Erythroblast (primary cell): Measurements from ENCODE around the gene IDNK.

Source experiments
- DNase-seq, 2 experiments: peaks; one replicate each; lab custom pipeline; 2025; lab: John Stamatoyannopoulos, UW
- GATA1 ChIP-seq: IDR thresholded peaks from 2 replicates; pipeline ENCODE4 v1.6.1; 2011; ENCODE audit warnings: low read depth, mild to moderate bottlenecking, control low read depth, low read length, moderate library complexity
- POLR2A ChIP-seq: IDR thresholded peaks from 2 replicates; pipeline ENCODE4 v1.6.1; 2011; ENCODE audit warnings: mild to moderate bottlenecking, low read length

Gene IDNK

GRCh38 chr9:83622433-83622938, 457 bp upstream of the IDNK start:
- no peak for TF ChIP-seq POLR2A
- DNase-seq = peak in 1 of 2 experiments; percentile 51

DNA sequence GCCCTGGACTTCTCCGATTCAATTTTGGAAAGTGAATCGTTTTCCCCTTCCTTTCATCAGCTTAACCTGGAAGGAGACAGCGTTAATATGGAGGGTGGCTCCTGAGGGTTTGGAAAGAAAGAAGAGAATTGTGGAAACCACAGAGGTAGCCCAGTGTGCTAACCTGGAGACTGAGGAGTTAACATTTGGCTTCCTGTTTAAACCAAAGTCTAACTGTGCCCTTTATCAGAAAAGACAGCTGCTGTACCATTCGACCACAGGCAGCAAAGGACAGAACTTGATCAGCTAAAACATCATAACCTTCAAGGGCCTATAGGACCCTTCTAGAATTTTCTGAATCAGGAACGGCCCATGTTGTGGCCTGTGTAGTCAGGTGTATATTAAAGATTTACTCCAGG, 735 bp downstream of the IDNK start:
- TF ChIP-seq GATA1 = no peak
- no peak for TF ChIP-seq POLR2A
- peak; percentile 70 to 82 for DNase-seq

DNA sequence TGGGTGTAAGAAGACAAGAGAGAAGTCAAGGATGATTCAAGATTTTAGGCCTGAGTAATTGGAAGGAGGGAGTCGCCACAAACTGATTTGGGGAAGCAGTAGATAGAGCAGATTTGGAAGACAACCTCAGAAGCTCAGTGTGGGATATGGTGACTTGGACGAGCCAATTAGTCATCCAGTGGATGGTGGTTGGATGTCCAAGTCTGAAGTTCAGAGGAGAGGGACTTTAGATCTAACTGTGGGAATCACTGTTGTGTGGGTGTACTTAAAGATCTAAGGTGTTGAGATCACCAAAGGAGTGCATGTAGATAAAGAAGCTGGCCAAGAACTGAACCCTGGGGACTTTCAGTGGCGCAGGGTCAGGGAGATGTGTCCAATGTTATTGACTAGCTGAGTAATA, 2.2 kb downstream of the IDNK start:
- TF ChIP-seq POLR2A (no peak), GATA1 (no peak)
- DNase-seq = peak in 1 of 2 experiments; percentile 9

DNA sequence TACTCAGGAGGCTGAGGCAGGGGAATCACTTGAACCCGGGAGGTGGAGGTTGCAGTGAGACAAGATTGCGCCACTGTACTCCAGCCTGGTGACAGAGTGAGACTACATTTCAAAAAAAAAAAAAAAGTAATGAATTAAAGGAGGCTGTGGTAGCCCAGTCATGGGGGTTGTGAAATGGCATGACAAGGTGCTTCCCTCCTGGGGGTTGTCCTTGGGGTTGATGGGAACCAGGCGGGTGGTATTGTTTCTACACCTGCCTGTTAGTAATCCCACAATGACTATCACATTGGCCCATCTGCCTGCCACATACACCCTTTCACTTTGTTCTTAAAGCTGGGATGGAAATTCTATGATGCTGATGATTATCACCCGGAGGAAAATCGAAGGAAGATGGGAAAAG, 5.6 kb downstream of the IDNK start:
- DNase-seq = peak; percentile 3 to 5
- no peak for TF ChIP-seq POLR2A
- no peak for TF ChIP-seq GATA1

DNA sequence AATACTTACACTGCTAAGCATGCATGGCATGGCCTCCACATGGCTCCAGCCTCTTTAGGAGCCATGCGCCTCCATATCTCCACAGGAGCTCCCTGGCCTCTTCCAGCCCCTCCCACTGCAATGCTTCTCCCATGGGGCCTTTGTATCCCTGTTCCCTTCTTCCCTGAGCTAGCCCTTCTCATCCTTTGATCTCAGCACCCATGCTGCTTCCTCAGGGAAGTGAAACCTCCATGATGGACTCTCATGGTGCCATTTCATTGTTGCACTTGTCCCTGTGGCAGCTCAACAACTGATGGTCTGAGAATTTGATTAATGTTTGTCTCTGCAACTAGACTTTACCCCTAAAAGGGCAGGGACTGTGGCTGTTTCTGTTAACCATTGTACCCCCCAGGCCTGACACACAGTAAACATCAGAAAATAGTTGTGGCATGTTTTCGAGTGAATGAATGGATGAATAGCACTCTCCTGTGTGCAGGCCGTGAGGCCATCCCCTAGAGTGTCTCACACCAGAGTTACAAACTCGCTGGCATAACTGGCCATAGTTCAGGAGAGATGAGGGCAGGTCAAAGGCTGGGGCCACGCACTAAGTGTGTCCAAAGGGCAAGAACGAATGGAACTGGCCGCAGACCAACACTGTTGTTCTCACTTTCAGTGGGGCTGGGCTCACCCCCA, 6.6 kb downstream of the IDNK start:
- no peak for TF ChIP-seq POLR2A
- no peak for TF ChIP-seq GATA1
- DNase-seq = no peak

- DNase-seq = peak; percentile 51 to 83
- no peak for TF ChIP-seq GATA1
- no peak for TF ChIP-seq POLR2A
These were observed 8.1 kb downstream of the IDNK start for GRCh38 chr9:83630938-83631457.

DNA sequence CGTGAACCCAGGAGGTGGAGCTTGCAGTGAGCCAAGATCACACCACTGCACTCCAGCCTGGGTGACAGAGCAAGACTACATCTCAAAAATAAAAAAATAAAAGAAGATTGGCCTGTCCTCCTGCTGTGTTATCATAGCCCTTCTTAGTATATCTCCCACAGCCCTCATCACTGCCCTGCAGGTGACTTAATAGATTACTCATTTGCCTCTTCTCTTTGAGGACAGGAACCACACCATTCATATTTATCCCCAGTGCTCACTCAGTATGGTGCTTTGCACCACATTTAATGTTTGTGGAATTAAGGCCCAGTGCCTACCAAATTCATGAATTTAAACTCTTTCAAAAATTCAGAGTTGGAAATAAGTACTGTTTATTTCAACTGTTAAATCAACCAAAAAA, 10.3 kb downstream of the IDNK start:
- peak; percentile 36 to 79 for DNase-seq
- TF ChIP-seq POLR2A (no peak), GATA1 (no peak)

GRCh38 chr9:83633676-83634075, 10.7 kb downstream of the IDNK start:
- TF ChIP-seq GATA1 (no peak), POLR2A (no peak)
- no peak for DNase-seq

- TF ChIP-seq POLR2A (no peak), GATA1 (no peak)
- DNase-seq = no peak
These were observed 13.9 kb downstream of the IDNK start for GRCh38 chr9:83636813-83637212.

GRCh38 chr9:83637389-83637788, 14.4 kb downstream of the IDNK start:
- DNase-seq = no peak
- no peak for TF ChIP-seq POLR2A
- no peak for TF ChIP-seq GATA1

GRCh38 chr9:83639266-83639665, 16.3 kb downstream of the IDNK start:
- TF ChIP-seq POLR2A (no peak), GATA1 (no peak)

DNA sequence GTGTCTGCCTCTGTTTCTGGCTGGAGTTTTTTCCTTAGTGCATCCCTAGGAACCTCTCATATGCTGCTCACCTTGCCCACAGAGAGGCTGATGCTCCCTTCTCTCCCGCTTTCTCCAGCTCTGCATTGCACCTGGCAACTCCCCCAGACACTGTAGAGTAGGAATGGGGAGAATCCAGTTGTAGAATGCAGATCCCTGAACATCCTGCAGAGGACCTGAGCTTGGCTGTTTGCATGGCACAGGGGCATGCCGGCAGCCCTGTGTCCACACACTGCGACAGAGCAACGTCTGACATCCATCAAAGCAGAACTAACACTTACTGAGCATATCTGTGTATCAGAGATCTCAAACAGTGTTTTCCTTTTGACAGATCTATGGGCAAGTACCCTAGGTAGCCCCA, 19.9 kb downstream of the IDNK start:
- DNase-seq = no peak
- no peak for TF ChIP-seq POLR2A
- no peak for TF ChIP-seq GATA1

More at GRCh38 chr9:83639266-83639665, 16.3 kb downstream of the IDNK start:
- DNase-seq = no peak

DNA sequence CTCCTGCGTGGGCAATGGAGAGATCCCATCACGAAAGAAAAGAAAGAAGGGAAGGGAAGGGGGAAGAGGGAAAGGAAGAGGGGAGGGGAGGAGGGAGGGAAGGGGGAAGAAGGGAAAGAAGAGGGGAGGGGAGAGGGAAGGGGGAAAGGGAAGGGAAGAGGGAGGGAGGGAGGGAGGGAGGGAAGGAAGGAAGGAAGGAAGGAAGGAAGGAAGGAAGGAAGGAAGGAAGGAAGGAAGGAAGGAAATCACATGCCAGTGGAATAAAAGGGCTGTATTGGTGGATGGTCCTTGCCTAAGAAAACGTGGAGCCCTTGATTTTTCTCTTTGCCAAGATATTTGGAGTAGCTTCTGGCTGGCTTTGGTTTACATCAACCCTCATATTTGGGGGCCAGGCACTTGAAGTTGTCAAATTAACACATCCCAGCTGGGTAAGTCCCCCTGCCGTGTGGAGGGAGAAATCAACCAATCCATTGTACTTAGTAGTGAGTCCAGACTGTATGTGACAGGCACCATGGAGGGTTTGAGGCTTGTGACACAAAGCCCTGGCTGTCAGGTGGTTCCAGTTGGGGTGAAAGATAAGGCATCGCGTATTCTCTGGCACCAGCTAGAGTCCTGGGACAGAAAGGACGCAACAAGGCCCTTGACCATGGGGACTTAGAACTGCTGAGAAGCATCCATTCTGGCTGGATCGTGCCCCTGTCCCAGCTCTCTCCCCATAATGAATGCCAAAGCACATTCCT, 23.7 kb downstream of the IDNK start:
- peak; percentile 4 to 19 for DNase-seq
- no peak for TF ChIP-seq POLR2A
- no peak for TF ChIP-seq GATA1

DNA sequence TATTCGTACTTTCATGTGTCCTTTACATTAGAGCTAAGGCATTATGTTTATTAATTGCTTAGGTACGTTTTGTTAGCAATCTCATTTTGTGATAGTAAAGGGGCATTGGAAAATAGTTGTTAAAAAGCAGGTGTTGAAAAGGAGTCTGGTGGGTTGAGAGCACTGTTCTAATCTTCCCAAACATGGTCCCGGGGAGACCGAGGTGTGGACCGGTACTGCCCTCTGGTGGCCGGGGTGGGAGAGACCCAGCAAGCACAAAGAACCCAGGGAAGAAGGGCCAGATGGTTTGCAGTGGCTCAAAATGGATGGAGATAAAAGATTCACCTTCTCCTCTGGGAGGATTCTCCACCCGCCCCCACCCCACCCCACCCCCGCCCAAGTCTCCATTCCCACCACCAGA, 26.1 kb downstream of the IDNK start:
- no peak for TF ChIP-seq GATA1
- no peak for TF ChIP-seq POLR2A
- peak; percentile 78 to 87 for DNase-seq

DNA sequence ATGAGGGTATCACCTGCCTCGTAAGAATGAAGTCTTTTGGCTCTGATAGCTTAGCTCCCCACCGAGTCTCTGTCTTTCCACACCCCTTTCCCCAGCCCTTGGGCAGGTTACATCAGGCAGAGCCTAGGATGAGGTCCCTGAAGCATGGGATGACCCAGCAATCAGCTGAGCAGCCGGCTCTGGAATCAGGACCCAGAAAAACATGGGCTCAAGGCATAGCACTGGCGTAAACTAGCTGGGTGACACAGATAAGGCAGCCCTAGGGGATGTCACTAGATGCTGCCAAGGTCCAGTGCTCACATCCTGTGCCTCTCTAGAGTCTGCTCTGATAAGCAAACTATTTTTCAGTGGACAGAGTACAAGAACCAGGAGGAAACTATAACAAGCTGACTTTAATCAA, 26.6 kb downstream of the IDNK start:
- DNase-seq = peak; percentile 84 to 90
- TF ChIP-seq GATA1 (no peak), POLR2A (no peak)
